Liver (tissue), 3 donors: ENCODE results near the gene TMEM163.

Experiments used
- GABPA ChIP-seq, 2 donors: IDR thresholded peaks in 1 of 2; conservative IDR thresholded peaks in 1 of 2; 2 replicates each; pipeline ENCODE4 v1.6.1; 2016; ENCODE audit warnings: antibody characterized with exemption in 2 of 2, mild to moderate bottlenecking in 1 of 2, moderate library complexity in 1 of 2
- TAF1 ChIP-seq: conservative IDR thresholded peaks from 2 replicates; pipeline ENCODE4 v1.6.1; 2016; ENCODE audit warnings: antibody characterized with exemption, mild to moderate bottlenecking
- YY1 ChIP-seq: IDR thresholded peaks from 2 replicates; pipeline ENCODE4 v1.6.1; 2016; ENCODE audit warnings: antibody characterized with exemption, mild to moderate bottlenecking
- TF ChIP-seq, protein P1 (sequence below): fragments of 150-350 bp; IDR thresholded peaks from 2 replicates; pipeline ENCODE4 v1.5.1; 2017; ENCODE audit warnings: improper control_type of control experiment, low read depth, low read length; ENCODE audit not compliant: missing input control
- donor health status: healthy.
- donor health status: healthy.

DNA sequence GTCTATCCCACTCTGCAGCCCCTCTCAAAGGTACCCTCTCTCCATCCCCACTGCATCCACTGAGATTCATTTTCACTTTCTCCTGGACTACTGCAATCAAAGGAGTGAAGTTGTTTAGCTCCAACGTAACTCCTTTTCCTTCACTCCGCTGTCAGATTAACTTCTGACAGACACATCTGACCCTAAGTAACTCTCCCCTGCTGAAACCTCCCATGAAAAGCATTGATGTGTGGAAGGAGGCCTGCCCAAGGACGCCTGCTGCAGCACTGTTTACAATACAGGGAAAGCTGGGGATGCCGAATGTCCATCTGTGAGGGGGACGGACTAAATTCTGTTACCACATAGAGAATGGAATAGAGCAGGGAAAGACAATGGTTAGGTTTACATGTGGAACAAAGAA lies 114.8 kb downstream of the TMEM163 start:
- TF ChIP-seq GABPA (IDR thresholded peaks at IDR 0.05 in 1 of 2, conservative IDR thresholded peaks at IDR 0.05 in 1 of 2) (no peak), YY1 (no peak), TAF1 (no peak)
- TF ChIP-seq, protein P1, sequence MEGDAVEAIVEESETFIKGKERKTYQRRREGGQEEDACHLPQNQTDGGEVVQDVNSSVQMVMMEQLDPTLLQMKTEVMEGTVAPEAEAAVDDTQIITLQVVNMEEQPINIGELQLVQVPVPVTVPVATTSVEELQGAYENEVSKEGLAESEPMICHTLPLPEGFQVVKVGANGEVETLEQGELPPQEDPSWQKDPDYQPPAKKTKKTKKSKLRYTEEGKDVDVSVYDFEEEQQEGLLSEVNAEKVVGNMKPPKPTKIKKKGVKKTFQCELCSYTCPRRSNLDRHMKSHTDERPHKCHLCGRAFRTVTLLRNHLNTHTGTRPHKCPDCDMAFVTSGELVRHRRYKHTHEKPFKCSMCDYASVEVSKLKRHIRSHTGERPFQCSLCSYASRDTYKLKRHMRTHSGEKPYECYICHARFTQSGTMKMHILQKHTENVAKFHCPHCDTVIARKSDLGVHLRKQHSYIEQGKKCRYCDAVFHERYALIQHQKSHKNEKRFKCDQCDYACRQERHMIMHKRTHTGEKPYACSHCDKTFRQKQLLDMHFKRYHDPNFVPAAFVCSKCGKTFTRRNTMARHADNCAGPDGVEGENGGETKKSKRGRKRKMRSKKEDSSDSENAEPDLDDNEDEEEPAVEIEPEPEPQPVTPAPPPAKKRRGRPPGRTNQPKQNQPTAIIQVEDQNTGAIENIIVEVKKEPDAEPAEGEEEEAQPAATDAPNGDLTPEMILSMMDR: no peak
